HCT116 (cell line): ENCODE data around the gene THRB. TPM values are rescaled to one million over a fixed set of nuclear protein-coding genes. Genes with fewer than 3 reads are reported as not detected.

Experiments
- ATAC-seq: fragments of 200-7000 bp; cut with Tn5 transposase; 2 replicates; pipeline ENCODE4 v1.9.1; 2020; ENCODE audit warnings: mild to moderate bottlenecking, moderate library complexity
- BruUV-seq: library from RNA; stranded (reverse); fragments of 400-500 nt; replicated peaks from 2 replicates; lab custom pipeline; 2021; lab: Mats Ljungman, UMichigan
- CTCF ChIA-PET: fragments of 300-600 bp; sonication (Branson Sonifier 250); formaldehyde crosslinking; loops from one replicate; lab custom pipeline; 2021; ENCODE audit warnings: antibody characterized with exemption; lab: Charles Lee
- POLR2A ChIA-PET: fragments of 300-600, 350-600 bp; sonication (Branson Sonifier 250); formaldehyde crosslinking; loops from one replicate; lab custom pipeline; 2021; ENCODE audit warnings: antibody characterized with exemption; lab: Charles Lee
- RAD21 ChIA-PET, 2 experiments: fragments of 300-600 bp; sonication (Branson Sonifier 250); formaldehyde crosslinking; loops; one replicate each; lab custom pipeline; 2023; ENCODE audit warnings: low total read pairs in 2 of 2; ENCODE audit not compliant: uncharacterized antibody in 2 of 2, unreplicated experiment in 2 of 2, low non-redundant PET in 1 of 2; lab: Charles Lee
- DNase-seq: peaks from one replicate; pipeline ENCODE4 v3.0.0-alpha.2; 2010; ENCODE audit warnings: low read depth, low spot score
- H2AFZ ChIP-seq: fragments of 200-600 bp; shearing (Covaris generic), sonication (generic); 2 replicates; pipeline ENCODE4 v1.6.1; 2017; ENCODE audit warnings: low read depth, mixed run types, mixed read lengths, antibody characterized with exemption, low read length; ENCODE audit not compliant: poor library complexity, severe bottlenecking
- H3K27ac ChIP-seq: 2 replicates; pipeline ENCODE4 v1.5.1; 2012; ENCODE audit warnings: low read depth, low read length
- H3K27me3 ChIP-seq: fragments of 200-600 bp; sonication (generic); 2 replicates; pipeline ENCODE4 v1.6.1; 2016; ENCODE audit warnings: mixed run types, low read length, mixed read lengths; ENCODE audit not compliant: insufficient read depth
- H3K36me3 ChIP-seq, 2 experiments: fragments of 200-500 bp in 1 of 2; fragments of 200-600 bp in 1 of 2; sonication (Bioruptor generic) in 1 of 2; sonication (generic) in 1 of 2; 2 replicates each; pipeline versions ENCODE4 v1.5.1 to v1.6.1; 2014 to 2016; ENCODE audit warnings: low read length in 2 of 2, inconsistent platforms in 1 of 2, mixed read lengths in 1 of 2, mixed run types in 1 of 2; ENCODE audit not compliant: insufficient read depth in 2 of 2, control insufficient read depth in 1 of 2
- H3K4me1 ChIP-seq, 2 experiments: fragments of 200-600 bp in 1 of 2; sonication (generic) in 1 of 2; 2 replicates each; pipeline versions ENCODE4 v1.5.1 to v1.6.1; 2012 to 2017; ENCODE audit warnings: low read length in 2 of 2, inconsistent platforms in 1 of 2, mild to moderate bottlenecking in 1 of 2, mixed read lengths in 1 of 2, mixed run types in 1 of 2, moderate library complexity in 1 of 2; ENCODE audit not compliant: insufficient read depth in 2 of 2, control insufficient read depth in 1 of 2
- H3K4me2 ChIP-seq: fragments of 200-600 bp; sonication (generic); 2 replicates; pipeline ENCODE4 v1.6.1; 2017; ENCODE audit warnings: mixed run types, low read length, mixed read lengths
- H3K4me3 ChIP-seq, 2 experiments: fragments of 200-600 bp in 1 of 2; sonication (generic) in 1 of 2; replicated peaks in 1 of 2; 2 replicates each; pipeline ENCODE4 v1.5.1; 2011 to 2016; ENCODE audit warnings: low read length in 2 of 2, control low read depth in 1 of 2, low read depth in 1 of 2, mild to moderate bottlenecking in 1 of 2, mixed read lengths in 1 of 2, mixed run types in 1 of 2
- H3K79me2 ChIP-seq: fragments of 200-600 bp; sonication (generic); 2 replicates; pipeline ENCODE4 v1.6.1; 2017; ENCODE audit warnings: mild to moderate bottlenecking, mixed run types, low read length, moderate library complexity, mixed read lengths; ENCODE audit not compliant: insufficient read depth
- H3K9ac ChIP-seq: fragments of 200-600 bp; sonication (generic); 2 replicates; pipeline ENCODE4 v1.6.1; 2016; ENCODE audit warnings: low read length, mixed read lengths
- H3K9me2 ChIP-seq: fragments of 200-600 bp; sonication (generic), shearing (Covaris generic); 2 replicates; pipeline ENCODE4 v1.6.1; 2017; ENCODE audit warnings: mixed run types, mild to moderate bottlenecking, moderate library complexity; ENCODE audit not compliant: insufficient read depth
- H3K9me3 ChIP-seq, 2 experiments: fragments of 200-500 bp in 1 of 2; fragments of 200-600 bp in 1 of 2; sonication (Bioruptor generic) in 1 of 2; sonication (generic) in 1 of 2; 2 replicates each; pipeline ENCODE4 v1.6.1; 2014 to 2017; ENCODE audit warnings: low read length in 2 of 2, mixed read lengths in 2 of 2, inconsistent platforms in 1 of 2, low read depth in 1 of 2, mild to moderate bottlenecking in 1 of 2, mixed run types in 1 of 2, moderate library complexity in 1 of 2; ENCODE audit not compliant: control insufficient read depth in 1 of 2, insufficient read depth in 1 of 2
- H4K20me1 ChIP-seq: fragments of 200-600 bp; sonication (generic), shearing (Covaris generic); 2 replicates; pipeline ENCODE4 v1.6.1; 2017; ENCODE audit warnings: mixed run types, mild to moderate bottlenecking, moderate library complexity; ENCODE audit not compliant: insufficient read depth
- CBX3 ChIP-seq: IDR thresholded peaks from 2 replicates; pipeline ENCODE4 v1.6.1; 2012; ENCODE audit warnings: low read depth
- CEBPB ChIP-seq: IDR thresholded peaks from 2 replicates; pipeline ENCODE4 v1.6.1; 2012; ENCODE audit warnings: low read depth
- CTCF ChIP-seq, 3 experiments: fragments of 200-600 bp in 1 of 3; sonication (generic) in 1 of 3; IDR thresholded peaks in 2 of 3; conservative IDR thresholded peaks in 1 of 3; 2 replicates each; pipeline ENCODE4 v1.5.1; 2012 to 2017; ENCODE audit warnings: low read depth in 2 of 3, low read length in 2 of 3, antibody characterized with exemption in 1 of 3, borderline replicate concordance in 1 of 3, control low read depth in 1 of 3, mild to moderate bottlenecking in 1 of 3, mixed read lengths in 1 of 3, mixed run types in 1 of 3, moderate library complexity in 1 of 3; ENCODE audit not compliant: insufficient read depth in 1 of 3
- EGR1 ChIP-seq: IDR thresholded peaks from 2 replicates; pipeline ENCODE4 v1.6.1; 2012; ENCODE audit warnings: low read depth
- EZH2phosphoT487 ChIP-seq: fragments of 200-600 bp; IDR thresholded peaks from 2 replicates; pipeline ENCODE4 v1.6.1; 2018; ENCODE audit warnings: antibody characterized with exemption, borderline replicate concordance
- FOSL1 ChIP-seq: IDR thresholded peaks from 2 replicates; pipeline ENCODE4 v1.6.1; 2012; ENCODE audit warnings: low read depth
- JUND ChIP-seq: IDR thresholded peaks from 2 replicates; pipeline ENCODE4 v1.6.1; 2012
- RAD21 ChIP-seq: IDR thresholded peaks from 2 replicates; pipeline ENCODE4 v1.6.1; 2012; ENCODE audit warnings: low read depth, mild to moderate bottlenecking
- SIN3A ChIP-seq: IDR thresholded peaks from 2 replicates; pipeline ENCODE4 v1.6.1; 2012; ENCODE audit warnings: low read depth
- SRF ChIP-seq: IDR thresholded peaks from 2 replicates; pipeline ENCODE4 v1.6.1; 2012; ENCODE audit warnings: low read depth
- TCF7L2 ChIP-seq: IDR thresholded peaks from 2 replicates; pipeline ENCODE4 v1.7.0; 2011; ENCODE audit warnings: borderline replicate concordance, inconsistent platforms; ENCODE audit not compliant: insufficient read depth, insufficient read length; ENCODE audit errors: extremely low read depth
- YY1 ChIP-seq: IDR thresholded peaks from 2 replicates; pipeline ENCODE4 v1.6.1; 2011; ENCODE audit warnings: low read length, low read depth, moderate library complexity, mild to moderate bottlenecking; ENCODE audit not compliant: insufficient replicate concordance; ENCODE audit errors: extremely low read depth
- ZBTB33 ChIP-seq: IDR thresholded peaks from 2 replicates; pipeline ENCODE4 v1.6.1; 2011; ENCODE audit warnings: mild to moderate bottlenecking, low read length, moderate library complexity; ENCODE audit not compliant: insufficient replicate concordance; ENCODE audit errors: extremely low read depth
- ZFX ChIP-seq: fragments of 450-650 bp; IDR thresholded peaks from 2 replicates; pipeline ENCODE4 v1.6.1; 2017
- ZNF274 ChIP-seq: fragments of 200-500 bp; sonication (Bioruptor generic); IDR thresholded peaks from 2 replicates; pipeline ENCODE4 v1.6.1; 2014; ENCODE audit warnings: mild to moderate bottlenecking, low read depth, low read length, inconsistent platforms
- intact Hi-C: fragments of 100-400 bp; cut with micrococcal nuclease; formaldehyde crosslinking; loops from 2 replicates; pipeline ENCODE4 v1.10.0; 2022
- total RNA-seq: library from RNA; stranded (reverse); gene quantifications from one replicate; pipeline ENCODE4 v1.2.1, GENCODE V29; 2021; ENCODE audit not compliant: unreplicated experiment
- TF ChIP-seq, protein P1 (sequence below): IDR thresholded peaks from 2 replicates; pipeline ENCODE4 v1.6.1; 2012
- TF ChIP-seq, protein P2 (sequence below): IDR thresholded peaks from 2 replicates; pipeline ENCODE4 v1.6.1; 2012

Gene THRB
- total RNA-seq, 1 experiment from 2014 or later: 2.5 TPM

DNA sequence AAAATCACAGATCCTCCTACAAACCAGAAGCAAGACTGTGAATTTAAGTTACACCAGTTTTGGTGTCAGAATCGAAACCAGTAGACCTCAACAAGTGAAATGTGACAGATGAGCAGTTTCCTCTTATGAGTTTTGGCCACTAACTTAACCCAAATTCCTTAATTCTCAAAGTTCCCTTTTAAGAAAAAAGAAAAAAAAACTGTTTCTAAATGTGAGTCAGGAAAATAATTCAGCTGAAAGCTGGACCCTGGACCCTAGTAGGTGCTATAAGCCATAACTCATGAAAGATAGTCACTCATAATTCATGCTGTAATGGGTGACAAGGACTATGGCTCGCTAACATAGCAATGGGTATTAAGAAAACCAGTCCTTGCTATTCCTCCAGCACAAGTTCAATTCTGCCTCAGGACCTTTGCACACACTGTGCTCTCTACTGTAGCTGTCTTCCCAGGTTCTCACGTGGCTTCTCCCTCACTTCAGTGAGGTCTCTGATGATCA, 9.0 kb upstream of the THRB start:
- H3K9me3 ChIP-seq: no peaks in the 10 kb centered on the region
- H3K36me3 ChIP-seq: no peaks in the 10 kb centered on the region
- intact Hi-C loops: no loop called here
- CTCF ChIA-PET: no interaction called here
- no peak overlapping the region for H2AFZ ChIP-seq
- H3K9me2 ChIP-seq: no peaks in the 10 kb centered on the region
- H4K20me1 ChIP-seq: no peaks in the 10 kb centered on the region
- ATAC-seq (no peak), DNase-seq (no peak)
- TF ChIP-seq SRF (no peak), CTCF (IDR thresholded peaks at IDR 0.05 in 2 of 3, conservative IDR thresholded peaks at IDR 0.05 in 1 of 3; ENCODE audit: borderline replicate concordance in 1 of 3, insufficient read depth in 1 of 3, low read depth in 2 of 3, low read length in 2 of 3) (no peak), EGR1 (no peak), ZFX (no peak), JUND (no peak), CEBPB (no peak), TCF7L2 (no peak), CBX3 (no peak), ZNF274 (no peak), FOSL1 (no peak), EZH2phosphoT487 (no peak), YY1 (no peak), RAD21 (no peak), ZBTB33 (no peak), SIN3A (no peak)
- TF ChIP-seq, protein P1, sequence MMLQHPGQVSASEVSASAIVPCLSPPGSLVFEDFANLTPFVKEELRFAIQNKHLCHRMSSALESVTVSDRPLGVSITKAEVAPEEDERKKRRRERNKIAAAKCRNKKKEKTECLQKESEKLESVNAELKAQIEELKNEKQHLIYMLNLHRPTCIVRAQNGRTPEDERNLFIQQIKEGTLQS: no peak
- TF ChIP-seq, protein P2, sequence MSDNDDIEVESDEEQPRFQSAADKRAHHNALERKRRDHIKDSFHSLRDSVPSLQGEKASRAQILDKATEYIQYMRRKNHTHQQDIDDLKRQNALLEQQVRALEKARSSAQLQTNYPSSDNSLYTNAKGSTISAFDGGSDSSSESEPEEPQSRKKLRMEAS: no peak
- POLR2A ChIA-PET: no interaction called here
- no TSS peak for BruUV-seq
- H3K4me2 ChIP-seq: no peak overlapping the region
- no peak overlapping the region for H3K9ac ChIP-seq
- H3K4me3 ChIP-seq: no peak overlapping the region
- no peaks in the 10 kb centered on the region for H3K79me2 ChIP-seq
- RAD21 ChIA-PET: no interaction called here
- H3K4me1 ChIP-seq: no peaks in the 10 kb centered on the region
- no peaks in the 10 kb centered on the region for H3K27me3 ChIP-seq
- H3K27ac ChIP-seq: no peak overlapping the region
